Hematopoietic multipotent progenitor cell (in vitro differentiated cells): Measurements from ENCODE around the gene PSTPIP2. TPM values are rescaled to one million over a fixed set of nuclear protein-coding genes. Genes with fewer than 3 reads are reported as not detected.
A peak's percentile ranks its signal among the peaks of the same experiment; 100 is the strongest.
"Not testable (repeated sequence)": the region's sequence is repeated elsewhere in the genome, so short reads cannot be mapped to it uniquely, and the experiment has no call there.

ENCODE experiments used
- DNase-seq, 3 donors: peaks; one replicate each; pipeline ENCODE4 v3.0.0-alpha.2; 2011 to 2015; ENCODE audit warnings: low read depth in 2 of 3, low spot score in 2 of 3
- total RNA-seq: library from RNA; depleted of rRNA; stranded (reverse); fragments of >200 nt; gene quantifications from one replicate; pipeline ENCODE4 v1.2.3, GENCODE V29; 2012

The PSTPIP2 gene
- total RNA-seq, 1 donor: 18.3 TPM

GRCh38 chr18:46070815-46071652 is 1.0 kb downstream of the PSTPIP2 start:
- DNase-seq: peak in 2 of 3 donors; percentile 37 to 55

DNA sequence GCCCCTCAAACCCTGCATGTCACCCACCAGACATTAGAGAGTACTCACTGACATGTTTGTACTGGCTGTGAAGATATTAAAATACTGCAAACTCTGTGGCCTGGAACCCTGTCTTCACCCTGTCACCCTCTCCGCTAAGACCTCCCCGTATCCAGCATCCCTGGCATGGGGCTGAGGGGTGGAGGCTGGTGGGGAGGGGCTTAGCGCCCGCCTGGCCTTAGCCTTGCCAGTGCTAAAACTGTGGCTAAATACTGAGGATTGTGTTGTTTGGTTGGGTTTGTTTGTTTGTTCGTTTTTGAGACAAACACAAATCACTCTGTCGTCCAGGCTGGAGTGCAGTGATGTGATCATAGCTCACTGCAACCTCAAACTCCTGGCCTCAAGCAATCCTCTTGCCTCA is 1.8 kb downstream of the PSTPIP2 start:
- no peak for DNase-seq

GRCh38 chr18:46069524-46069923 is 2.5 kb downstream of the PSTPIP2 start:
- no peak for DNase-seq

GRCh38 chr18:46068763-46069162 is 3.3 kb downstream of the PSTPIP2 start:
- DNase-seq: no peak

GRCh38 chr18:46067438-46068007 is 4.5 kb downstream of the PSTPIP2 start:
- no peak for DNase-seq

- no peak for DNase-seq
Observed at GRCh38 chr18:46062781-46063180, 9.3 kb downstream of the PSTPIP2 start.

- DNase-seq: no peak
Observed at GRCh38 chr18:46061796-46062195, 10.3 kb downstream of the PSTPIP2 start.

GRCh38 chr18:46061387-46061786 is 10.7 kb downstream of the PSTPIP2 start:
- no peak for DNase-seq

DNA sequence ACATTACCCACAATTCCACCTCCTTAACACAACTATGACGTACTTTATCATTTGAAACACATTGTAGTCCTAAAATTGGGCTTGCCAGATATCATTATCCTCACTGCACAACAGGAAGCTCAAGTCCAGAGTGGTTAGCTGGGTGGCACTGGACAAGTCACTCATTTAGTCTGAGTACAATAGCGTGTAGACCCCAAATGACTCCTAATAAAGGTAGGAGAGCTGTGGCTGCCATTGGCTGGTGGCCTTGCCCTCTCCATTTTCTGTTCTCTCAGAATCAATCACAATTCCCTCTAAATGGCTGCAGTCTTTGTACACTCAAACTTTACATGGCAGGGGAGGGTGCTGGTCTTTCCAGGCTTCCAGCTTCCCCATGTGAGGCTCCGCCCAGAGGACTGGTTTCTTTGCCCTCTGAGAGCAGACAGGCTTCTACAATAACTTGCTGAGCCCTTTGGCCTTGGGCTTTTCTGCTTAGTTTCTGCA is 11.7 kb downstream of the PSTPIP2 start:
- peak in 2 of 3 donors; percentile 70 to 85 for DNase-seq

GRCh38 chr18:46055838-46056230 is 16.2 kb downstream of the PSTPIP2 start:
- no peak for DNase-seq

DNA sequence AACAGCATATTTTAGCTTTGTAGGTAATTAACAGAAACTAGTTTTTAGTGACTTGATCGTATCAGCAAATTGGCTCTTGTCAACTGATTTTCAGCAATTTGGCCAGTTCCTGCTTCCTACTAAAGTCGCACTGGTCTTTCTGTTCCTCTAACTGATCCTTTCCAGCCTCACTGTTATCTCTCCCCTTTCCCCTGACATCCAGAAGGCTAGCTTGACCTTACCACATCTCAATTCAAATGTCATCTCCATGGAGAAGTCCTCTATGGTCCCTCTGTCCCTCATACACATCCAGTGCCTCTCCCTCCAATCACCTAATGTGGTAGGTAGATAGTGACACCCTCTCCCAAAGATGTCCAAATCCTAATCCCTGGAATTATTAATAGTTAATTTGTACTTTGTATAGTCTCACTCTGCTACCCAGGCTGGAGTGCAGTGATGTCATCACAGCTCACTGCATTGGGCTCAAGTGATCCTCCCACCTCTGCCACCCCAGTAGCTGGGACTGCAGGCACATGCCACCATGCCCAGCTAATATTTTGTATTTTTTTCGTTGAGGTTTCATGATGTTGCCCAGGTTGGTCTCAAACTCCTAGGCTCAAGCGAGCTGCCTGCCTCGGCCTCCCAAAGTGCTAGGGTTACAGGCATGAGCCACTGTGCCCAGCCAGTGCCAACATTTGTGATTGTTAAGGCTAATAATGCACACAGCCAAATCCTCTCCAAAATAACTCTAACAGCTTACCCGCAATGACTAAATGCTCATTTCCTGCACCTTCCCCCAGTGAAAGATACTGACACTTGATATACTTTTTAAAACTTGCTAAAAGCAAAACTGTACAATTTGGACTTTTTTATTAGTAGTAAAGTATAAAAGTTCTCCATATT is 16.9 kb downstream of the PSTPIP2 start:
- DNase-seq: peak in 2 of 3 donors; percentile 57 to 58

- DNase-seq: no peak
Observed at GRCh38 chr18:46053368-46054095, 18.5 kb downstream of the PSTPIP2 start.

- no peak for DNase-seq
Observed at GRCh38 chr18:46051731-46052461, 20.2 kb downstream of the PSTPIP2 start.

DNA sequence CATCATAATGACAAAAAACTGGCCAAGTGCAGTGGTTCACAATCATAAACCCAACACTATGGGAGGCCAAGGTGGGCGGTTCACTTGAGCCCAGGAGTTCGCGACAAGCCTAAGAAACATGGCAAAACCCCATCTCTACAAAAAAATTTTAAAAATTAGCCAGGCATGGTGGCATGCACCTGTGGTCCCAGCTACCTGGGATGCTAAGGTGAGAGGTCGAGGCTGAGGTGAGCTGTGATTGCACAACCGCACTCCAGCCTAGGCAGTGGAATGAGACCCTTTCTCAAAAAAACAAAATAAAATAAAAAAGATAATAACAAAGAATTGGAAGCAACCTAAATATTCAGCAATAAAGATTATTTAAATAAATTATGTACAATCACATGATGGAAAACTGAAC is 21.8 kb downstream of the PSTPIP2 start:
- DNase-seq: no peak

GRCh38 chr18:46048641-46049040 is 23.4 kb downstream of the PSTPIP2 start:
- DNase-seq: no peak

DNA sequence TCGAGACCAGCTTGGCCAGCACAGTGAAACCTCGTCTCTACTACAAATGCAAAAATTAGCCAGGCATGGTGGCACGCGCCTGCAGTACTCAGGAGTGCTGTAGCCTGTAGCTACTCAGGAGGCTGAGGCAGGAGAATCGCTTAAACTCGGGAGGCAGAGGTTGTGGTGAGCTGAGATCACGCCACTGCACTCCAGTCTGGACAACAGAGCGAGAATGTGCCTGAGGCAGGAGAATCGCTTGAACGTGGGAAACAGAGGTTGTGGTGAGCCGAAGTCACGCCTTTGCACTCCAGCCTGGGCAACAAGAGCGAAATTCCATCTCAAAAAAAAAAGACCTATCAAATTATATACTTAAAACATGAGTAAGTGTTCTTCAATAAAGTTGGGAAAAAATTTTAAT is 24.7 kb downstream of the PSTPIP2 start:
- DNase-seq: not testable (repeated sequence)

DNA sequence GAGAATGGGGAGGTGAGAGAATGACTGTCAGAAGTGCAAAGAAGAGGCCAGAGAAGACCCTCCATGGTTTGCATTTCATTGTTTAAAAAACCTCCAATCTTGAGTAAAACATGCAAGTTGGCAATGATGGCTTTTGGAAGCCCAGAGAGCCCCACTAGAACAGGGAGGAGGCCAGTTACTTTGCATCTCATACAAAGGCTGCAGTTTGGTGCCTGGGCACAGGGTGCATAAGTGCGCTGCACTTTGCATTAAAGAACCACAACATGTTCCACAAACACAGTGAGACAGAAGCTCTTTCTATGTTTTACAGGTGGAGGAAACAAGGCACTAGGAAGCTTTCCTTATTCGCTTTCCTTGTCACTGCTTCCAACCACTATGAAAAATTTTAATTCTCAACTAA is 25.4 kb downstream of the PSTPIP2 start:
- DNase-seq: no peak

DNA sequence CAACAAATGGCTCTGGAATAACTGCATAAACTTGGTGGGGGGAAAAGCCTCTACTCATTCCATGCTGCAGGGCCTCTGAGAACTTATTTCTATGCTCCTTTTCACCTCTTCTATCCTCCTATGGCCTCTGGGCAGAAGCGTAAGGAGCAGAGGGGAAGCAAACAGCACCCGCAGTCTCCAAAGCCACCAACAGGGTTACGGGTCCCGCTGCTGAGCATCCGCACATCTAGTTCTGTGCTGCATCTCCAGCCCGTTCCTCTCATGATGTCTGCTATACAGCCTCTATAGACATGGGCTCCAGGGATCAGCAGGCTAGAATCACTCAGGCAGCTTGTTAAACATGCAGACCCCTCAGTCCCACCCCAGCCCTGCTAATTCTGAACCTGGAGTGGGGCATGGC is 25.9 kb downstream of the PSTPIP2 start:
- no peak for DNase-seq

GRCh38 chr18:46042571-46043123 is 29.4 kb downstream of the PSTPIP2 start:
- DNase-seq: peak in 1 of 3 donors; percentile 63

- peak in 1 of 3 donors; percentile 26 for DNase-seq
Observed at GRCh38 chr18:46040747-46041104, 31.3 kb downstream of the PSTPIP2 start.
